DND-41 (cell line): ENCODE results near the gene ARMC9.

Experiments used
- ATAC-seq: fragments of 200-7000 bp; cut with Tn5 transposase; 3 replicates; pipeline ENCODE4 v1.9.1; 2021; ENCODE audit warnings: low read depth; ENCODE audit not compliant: insufficient read depth
- DNase-seq: peaks from one replicate; pipeline ENCODE4 v3.0.0-alpha.2; 2020
- H2AFZ ChIP-seq: 2 replicates; pipeline ENCODE4 v1.6.0; 2012; ENCODE audit warnings: low read depth, low read length
- H3K27ac ChIP-seq: 2 replicates; pipeline ENCODE4 v1.5.1; 2012; ENCODE audit warnings: low read length, inconsistent platforms
- H3K27me3 ChIP-seq: fragments of 200-600 bp; sonication (generic); 2 replicates; pipeline ENCODE4 v1.6.0; 2012; ENCODE audit warnings: low read length, mild to moderate bottlenecking, inconsistent platforms; ENCODE audit not compliant: insufficient read depth, poor library complexity
- H3K36me3 ChIP-seq: 2 replicates; pipeline ENCODE4 v1.5.1; 2012; ENCODE audit warnings: low read length, inconsistent platforms; ENCODE audit not compliant: insufficient read depth
- H3K4me1 ChIP-seq: 2 replicates; pipeline ENCODE4 v1.5.1; 2012; ENCODE audit warnings: mild to moderate bottlenecking, low read length; ENCODE audit not compliant: insufficient read depth
- H3K4me2 ChIP-seq: 2 replicates; pipeline ENCODE4 v1.6.0; 2012; ENCODE audit warnings: mild to moderate bottlenecking, moderate library complexity, low read length, inconsistent platforms; ENCODE audit not compliant: insufficient read depth
- H3K4me3 ChIP-seq, 2 experiments: fragments of 200-600 bp in 1 of 2; shearing (Covaris generic) in 1 of 2; 2 replicates each; pipeline ENCODE4 v1.5.1; 2012 to 2016; ENCODE audit warnings: inconsistent platforms in 2 of 2, low read length in 2 of 2, mild to moderate bottlenecking in 2 of 2, low read depth in 1 of 2, moderate library complexity in 1 of 2
- H3K79me2 ChIP-seq: 2 replicates; pipeline ENCODE4 v1.6.0; 2012; ENCODE audit warnings: low read length, inconsistent platforms; ENCODE audit not compliant: insufficient read depth
- H3K9ac ChIP-seq: 2 replicates; pipeline ENCODE4 v1.6.0; 2012; ENCODE audit warnings: low read depth, mild to moderate bottlenecking, inconsistent platforms, low read length, moderate library complexity
- H3K9me3 ChIP-seq: 2 replicates; pipeline ENCODE4 v1.5.1; 2012; ENCODE audit warnings: low read length, moderate library complexity, mild to moderate bottlenecking, inconsistent platforms; ENCODE audit not compliant: insufficient read depth, severe bottlenecking
- H4K20me1 ChIP-seq: 2 replicates; pipeline ENCODE4 v1.6.0; 2012; ENCODE audit warnings: low read length; ENCODE audit not compliant: insufficient read depth
- EZH2 ChIP-seq: IDR thresholded peaks from 3 replicates; pipeline ENCODE4 v1.6.1; 2012; ENCODE audit warnings: borderline replicate concordance, low read depth, mild to moderate bottlenecking, moderate library complexity, low read length, inconsistent platforms; ENCODE audit not compliant: severe bottlenecking
- TF ChIP-seq, protein P1 (sequence below): IDR thresholded peaks from 2 replicates; pipeline ENCODE4 v1.5.1; 2012; ENCODE audit warnings: borderline replicate concordance, low read length, moderate library complexity, mild to moderate bottlenecking; ENCODE audit not compliant: poor library complexity, severe bottlenecking; ENCODE audit errors: extremely low read depth

The ARMC9 gene

DNA sequence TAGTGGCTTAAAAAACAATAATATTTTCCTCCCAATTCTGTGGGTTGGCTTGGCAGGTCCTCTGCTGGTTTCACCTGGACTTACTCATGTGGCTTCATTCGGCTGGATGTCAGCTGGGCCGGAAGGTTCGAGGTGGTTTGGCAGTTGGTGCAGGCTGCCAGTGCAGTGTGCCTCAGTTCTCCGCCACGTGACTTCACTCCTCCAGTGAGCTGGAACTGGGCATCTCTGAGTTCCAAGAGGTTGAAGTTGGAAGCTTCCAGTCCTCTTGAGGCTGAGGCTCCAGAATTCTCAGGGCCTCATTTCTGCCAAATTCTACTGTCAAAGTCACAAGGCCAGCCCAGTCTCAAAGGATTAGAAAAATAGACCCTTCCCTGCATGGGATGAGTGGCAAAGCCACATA lies 113.6 kb downstream of the ARMC9 start:
- Histone ChIP-seq H3K36me3 (no peaks in the 10 kb centered on the region), H3K27ac (no peak overlapping the region), H3K9ac (no peak overlapping the region), H3K79me2 (no peaks in the 10 kb centered on the region), H3K4me1 (no peaks in the 10 kb centered on the region), H2AFZ (no peak overlapping the region), H4K20me1 (no peaks in the 10 kb centered on the region), H3K4me2 (no peak overlapping the region), H3K9me3 (no peaks in the 10 kb centered on the region), H3K4me3 (no peak overlapping the region), H3K27me3 (no peaks in the 10 kb centered on the region)
- no peak for DNase-seq
- no peak for ATAC-seq
- TF ChIP-seq EZH2, result no peak
- TF ChIP-seq, protein P1, sequence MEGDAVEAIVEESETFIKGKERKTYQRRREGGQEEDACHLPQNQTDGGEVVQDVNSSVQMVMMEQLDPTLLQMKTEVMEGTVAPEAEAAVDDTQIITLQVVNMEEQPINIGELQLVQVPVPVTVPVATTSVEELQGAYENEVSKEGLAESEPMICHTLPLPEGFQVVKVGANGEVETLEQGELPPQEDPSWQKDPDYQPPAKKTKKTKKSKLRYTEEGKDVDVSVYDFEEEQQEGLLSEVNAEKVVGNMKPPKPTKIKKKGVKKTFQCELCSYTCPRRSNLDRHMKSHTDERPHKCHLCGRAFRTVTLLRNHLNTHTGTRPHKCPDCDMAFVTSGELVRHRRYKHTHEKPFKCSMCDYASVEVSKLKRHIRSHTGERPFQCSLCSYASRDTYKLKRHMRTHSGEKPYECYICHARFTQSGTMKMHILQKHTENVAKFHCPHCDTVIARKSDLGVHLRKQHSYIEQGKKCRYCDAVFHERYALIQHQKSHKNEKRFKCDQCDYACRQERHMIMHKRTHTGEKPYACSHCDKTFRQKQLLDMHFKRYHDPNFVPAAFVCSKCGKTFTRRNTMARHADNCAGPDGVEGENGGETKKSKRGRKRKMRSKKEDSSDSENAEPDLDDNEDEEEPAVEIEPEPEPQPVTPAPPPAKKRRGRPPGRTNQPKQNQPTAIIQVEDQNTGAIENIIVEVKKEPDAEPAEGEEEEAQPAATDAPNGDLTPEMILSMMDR, result no peak

DNA sequence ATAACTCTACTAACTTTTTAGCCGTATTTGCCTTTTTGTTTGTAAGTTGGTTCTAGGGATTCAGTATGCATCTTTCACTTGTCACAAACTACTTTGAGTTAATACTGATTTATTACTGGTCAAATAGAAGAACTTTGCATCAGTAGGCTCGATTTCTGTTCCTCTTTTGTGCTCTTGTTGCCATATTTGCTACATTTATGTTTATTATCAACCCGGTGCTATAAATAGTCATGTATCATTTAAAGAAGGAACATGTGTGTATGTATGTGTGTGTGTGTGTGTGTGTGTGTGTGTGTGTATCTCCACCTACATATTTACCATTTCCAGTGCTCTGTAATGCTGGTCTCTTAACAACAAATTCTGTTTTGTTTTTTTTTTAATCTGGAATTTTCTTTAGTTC lies 117.5 kb downstream of the ARMC9 start:
- no peak overlapping the region for H3K4me3 ChIP-seq
- H4K20me1 ChIP-seq, result no peaks in the 10 kb centered on the region
- H3K36me3 ChIP-seq, result no peaks in the 10 kb centered on the region
- ATAC-seq (no peak), DNase-seq (no peak)
- no peak overlapping the region for H3K9ac ChIP-seq
- no peak for TF ChIP-seq EZH2
- TF ChIP-seq, protein P1, result no peak
- H3K79me2 ChIP-seq, result no peaks in the 10 kb centered on the region
- H3K4me2 ChIP-seq, result no peak overlapping the region
- no peaks in the 10 kb centered on the region for H3K4me1 ChIP-seq
- no peak overlapping the region for H2AFZ ChIP-seq
- no peaks in the 10 kb centered on the region for H3K27me3 ChIP-seq
- H3K27ac ChIP-seq, result no peak overlapping the region
- H3K9me3 ChIP-seq, result no peaks in the 10 kb centered on the region

DNA sequence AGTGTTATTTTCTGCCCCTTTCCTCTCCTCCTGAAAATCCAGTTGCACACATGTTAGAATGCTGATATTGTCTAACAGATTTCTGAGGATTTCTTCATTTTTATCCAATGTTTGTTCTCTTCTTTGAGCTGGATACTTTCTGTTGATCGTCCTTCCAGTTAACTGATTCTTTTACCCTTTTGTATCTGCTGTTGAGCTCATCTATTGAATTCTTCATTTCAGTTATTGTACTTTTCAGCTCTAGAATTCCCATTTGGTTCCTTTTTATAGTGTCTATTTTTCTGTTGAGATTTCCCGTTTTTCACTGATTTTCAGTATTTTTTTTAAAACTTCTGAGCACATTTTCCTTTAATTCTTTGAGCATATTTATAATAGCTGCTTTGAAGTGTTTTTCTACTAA lies 119.1 kb downstream of the ARMC9 start:
- H3K27ac ChIP-seq, result no peak overlapping the region
- H3K79me2 ChIP-seq, result no peaks in the 10 kb centered on the region

More for the DNA sequence above, 119.1 kb downstream of the ARMC9 start:
- H3K4me3 ChIP-seq, result no peak overlapping the region
- no peaks in the 10 kb centered on the region for H3K9me3 ChIP-seq
- H2AFZ ChIP-seq, result no peak overlapping the region
- H3K4me1 ChIP-seq, result no peaks in the 10 kb centered on the region
- DNase-seq, result no peak
- ATAC-seq, result no peak
- TF ChIP-seq, protein P1, result no peak
- TF ChIP-seq EZH2, result no peak
- H3K9ac ChIP-seq, result no peak overlapping the region
- no peaks in the 10 kb centered on the region for H4K20me1 ChIP-seq
- no peaks in the 10 kb centered on the region for H3K27me3 ChIP-seq
- H3K4me2 ChIP-seq, result no peak overlapping the region
- no peaks in the 10 kb centered on the region for H3K36me3 ChIP-seq
